NCI-H748 (cell line): ENCODE data around the gene TELO2.
"Not testable (repeated sequence)": the region's sequence is repeated elsewhere in the genome, so short reads cannot be mapped to it uniquely, and the experiment has no call there.

Source experiments
- DNase-seq: peaks from one replicate; lab custom pipeline; 2025; ENCODE audit not compliant: unreplicated experiment; lab: John Stamatoyannopoulos, UW

The TELO2 gene

DNA sequence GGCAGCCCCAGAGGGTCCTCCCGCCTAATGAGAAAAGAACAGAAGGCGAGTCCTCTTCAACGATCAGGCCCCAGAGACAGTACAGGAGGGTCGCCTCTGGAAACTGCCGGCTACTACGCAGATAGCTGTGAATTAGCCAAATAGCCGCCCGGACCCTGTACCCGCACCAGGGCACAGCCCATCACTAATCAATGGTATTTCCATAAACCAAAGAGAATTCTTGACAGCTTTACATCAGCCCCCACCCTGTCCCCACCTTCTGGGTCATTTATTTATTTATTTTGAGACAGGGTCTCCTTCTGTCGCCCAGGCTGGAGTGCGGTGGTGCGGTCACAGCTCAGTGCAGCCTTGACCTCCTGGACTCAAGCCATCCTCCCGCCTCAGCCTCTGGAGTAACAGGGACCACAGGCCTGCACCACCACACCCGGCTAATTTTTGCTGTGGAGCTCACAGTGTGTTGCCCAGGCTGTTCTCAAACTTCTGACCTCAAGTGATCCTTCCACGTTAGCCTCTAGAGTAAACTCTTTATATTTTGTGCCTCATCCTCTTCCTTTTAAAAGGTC lies 17.5 kb upstream of the TELO2 start:
- DNase-seq: no peak

DNA sequence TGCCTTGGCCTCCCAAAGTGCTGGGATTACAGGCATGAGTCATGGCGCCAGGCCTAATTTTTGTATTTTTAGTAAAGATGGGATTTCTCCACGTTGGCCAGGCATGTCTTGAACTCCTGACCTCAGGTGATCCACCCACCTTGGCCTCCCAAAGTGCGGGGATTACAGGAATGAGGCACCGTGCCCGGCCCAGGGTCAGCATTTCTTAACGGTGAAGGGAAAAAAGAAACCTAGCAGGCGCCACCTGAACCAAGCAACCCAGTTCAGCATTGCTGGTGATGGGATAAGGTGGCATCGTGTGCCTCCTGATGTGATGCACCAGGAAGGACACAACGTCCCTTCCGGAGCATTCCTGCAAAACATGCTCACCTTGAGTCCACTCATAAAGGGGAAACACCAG lies 16.1 kb upstream of the TELO2 start:
- no peak for DNase-seq

DNA sequence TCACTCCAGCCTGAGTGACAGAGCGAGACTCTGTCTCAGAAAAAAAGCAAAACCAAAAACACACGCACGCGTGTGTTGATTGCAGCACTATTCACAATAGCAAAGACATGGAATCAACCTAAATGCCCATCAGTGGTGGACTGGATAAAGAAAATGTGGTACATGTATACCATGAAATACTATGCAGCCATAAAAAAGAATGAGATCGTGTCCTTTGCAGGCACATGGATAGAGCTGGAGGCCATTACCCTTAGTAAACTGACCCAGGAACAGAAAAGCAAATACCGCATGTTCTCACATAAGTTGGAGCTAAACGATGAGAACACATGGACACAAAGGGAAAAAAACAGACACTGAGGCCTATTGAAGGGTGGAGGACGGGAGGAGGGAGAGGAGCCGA lies 14.2 kb upstream of the TELO2 start:
- not testable (repeated sequence) for DNase-seq

DNA sequence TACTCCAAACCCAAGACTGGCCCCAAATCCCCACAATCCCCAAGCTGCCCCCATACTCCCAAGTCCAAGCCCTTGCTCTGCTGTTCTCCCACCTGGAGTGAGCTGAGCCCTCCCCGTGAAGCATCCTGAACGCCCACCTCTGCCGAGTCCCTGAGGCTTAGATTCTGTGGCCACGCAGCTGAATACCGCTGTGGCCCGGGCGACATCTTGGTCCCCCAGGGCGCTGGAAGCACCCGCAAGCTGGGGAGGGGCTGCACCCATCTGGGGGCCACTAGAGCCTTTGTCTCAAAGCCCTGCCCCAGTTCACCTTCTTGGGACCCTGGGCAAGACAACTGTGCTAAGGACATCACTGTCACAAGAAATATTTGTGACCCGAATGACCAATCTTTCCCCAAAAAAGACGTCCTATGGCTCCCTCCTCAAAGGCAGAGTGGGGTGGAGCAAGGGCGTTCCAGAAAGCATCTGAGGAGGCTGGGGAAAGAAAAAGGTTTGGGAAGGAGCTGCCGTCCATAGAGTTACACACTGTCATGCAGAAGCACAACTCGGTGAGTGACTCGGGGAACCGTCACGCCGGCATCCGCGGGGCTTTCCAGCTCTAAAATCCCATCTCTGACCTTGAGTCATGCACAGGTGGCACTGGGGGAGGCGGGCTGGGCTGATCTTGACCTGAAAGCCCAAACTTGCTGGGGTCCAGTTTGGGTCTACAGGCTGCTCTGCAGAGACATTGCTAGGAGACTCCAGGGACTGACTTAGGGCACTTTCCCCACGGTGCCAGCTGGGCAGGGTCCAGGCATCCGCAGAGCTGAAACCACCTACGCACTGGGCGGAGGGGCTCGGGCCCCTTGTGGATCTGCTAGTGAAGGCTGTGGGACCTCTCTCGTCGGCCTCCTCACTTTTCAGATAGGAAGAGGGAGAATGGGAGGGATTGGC lies 11.0 kb upstream of the TELO2 start:
- no peak for DNase-seq

DNA sequence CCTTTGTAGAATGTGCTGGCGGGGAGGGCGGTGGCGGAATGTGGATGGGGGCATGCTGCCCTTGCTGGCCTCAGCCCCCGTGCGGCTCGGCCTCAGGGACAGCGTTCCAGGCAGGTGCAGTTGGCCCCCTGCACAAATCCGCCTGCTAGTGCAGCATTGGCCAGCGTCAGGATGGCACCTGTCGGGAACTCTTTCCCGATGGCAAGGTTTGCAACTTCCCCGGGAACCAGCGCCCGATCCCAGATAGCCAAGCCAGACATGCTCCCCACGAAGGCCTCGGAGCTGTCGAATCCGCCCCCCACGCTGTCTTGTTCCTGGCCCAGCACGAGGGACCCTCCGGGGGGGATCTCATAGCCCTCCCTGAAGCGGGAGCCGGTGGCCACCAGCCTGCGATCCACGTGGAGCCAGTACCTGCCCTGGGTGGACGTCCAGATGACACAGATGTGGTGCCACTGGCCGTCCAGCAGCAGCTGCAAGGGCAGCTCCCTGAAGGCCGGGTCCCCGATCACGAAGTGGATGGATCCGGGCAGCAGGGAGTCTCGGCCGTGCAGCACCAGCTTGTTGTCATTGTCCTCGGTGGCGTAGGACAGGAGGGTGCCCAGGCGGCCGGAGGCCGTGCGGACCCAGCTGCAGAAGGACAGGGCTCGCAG lies 7.2 kb upstream of the TELO2 start:
- DNase-seq: no peak

DNA sequence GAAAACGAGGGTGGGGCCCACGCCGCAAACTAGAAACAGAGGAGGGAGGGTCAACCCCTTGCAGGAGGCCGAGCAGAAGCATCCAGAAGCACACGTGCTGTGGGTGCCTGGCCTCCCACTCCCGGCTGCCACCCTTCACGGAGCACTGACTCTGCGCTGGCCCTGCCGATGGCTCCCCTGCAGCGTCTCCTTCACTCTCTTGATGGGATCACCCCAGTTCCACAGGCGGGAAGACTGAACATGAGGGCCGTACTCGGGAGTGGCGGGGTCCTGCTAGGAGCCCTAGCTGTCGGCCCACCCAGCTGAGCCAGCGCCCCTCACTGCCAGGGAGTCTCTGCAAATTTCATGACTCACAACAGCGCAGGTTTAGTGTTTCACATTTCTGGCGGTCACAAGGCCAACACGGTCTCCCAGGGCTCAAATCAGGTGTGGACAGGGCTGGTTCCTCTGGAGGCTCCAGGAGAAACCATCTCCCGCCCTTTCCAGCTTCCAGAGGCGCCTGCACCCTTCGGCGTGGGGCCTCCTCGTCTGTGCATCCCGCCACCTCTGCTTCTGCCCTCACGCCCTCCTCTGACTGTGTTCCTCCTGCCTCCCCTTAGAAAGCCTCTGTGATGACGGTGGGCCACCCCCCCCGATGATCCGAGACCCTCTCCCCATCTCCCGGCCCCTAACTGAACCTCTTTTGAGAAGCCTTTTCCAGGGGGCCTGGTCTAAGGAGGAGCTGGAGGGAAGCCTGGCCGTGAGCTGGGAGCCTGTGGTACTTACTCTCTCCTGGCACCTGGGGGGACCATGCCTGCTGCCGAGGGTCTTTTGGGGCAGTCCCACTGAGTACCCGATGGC lies 6.4 kb upstream of the TELO2 start:
- DNase-seq: no peak

DNA sequence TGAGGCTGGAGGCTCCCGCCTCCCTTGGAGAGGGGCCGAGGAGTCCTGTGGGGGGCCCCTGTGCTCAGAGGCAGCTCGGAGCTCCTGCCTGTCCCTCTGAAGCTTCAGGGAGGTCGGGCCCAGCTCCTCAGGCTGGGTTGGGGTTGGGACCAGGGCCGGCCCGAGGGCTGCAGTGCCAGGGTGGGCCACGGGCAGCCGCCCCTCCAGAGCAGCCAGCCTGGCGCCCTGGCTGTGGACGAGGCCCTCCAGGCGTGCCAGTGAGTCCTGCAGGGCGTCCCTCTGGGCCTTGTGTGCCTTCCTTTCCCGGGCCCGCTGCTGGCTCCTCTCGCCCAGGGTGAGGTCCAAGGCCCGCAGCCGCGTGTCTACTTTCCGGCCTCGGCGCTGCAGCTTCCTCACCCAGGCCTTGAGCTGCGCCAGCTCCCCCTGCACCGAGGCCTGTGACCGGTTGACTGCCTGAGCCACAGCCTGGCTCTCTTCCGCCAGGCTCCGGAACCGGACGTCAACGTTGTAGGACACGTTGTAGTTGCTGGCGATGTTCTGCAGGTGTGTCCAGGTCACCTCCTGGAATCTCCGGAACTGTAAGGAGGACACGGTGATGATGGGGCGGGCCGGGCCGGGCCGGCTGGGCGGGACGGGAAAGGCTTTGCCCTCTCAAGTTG lies 5.6 kb upstream of the TELO2 start:
- DNase-seq: no peak

DNA sequence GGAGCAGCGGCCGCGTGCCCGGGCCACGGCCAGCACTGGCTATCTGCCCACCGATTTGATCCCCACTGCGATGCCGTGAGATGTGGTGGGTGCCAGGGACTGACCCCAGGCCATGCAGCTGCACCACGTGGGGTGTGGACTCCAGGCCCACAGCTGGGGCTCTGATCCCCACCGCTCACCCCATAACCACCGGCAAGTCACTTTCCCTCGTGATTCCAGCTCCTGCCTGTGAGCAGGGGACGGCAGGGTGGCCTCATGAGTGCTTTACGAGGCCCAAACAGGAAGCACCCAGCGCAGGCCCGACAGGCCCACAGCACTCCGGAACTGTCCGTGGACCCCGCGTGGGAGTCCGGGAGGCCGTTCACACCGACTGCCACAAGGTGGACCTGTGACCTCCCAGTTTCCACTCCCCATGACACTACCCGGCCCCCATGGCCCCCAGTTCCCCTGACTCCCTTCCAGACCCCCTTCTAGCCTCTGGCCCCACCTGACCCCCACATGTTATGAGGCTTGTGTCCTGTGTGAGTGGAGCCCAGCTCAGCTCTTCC lies 5.0 kb upstream of the TELO2 start:
- no peak for DNase-seq

DNA sequence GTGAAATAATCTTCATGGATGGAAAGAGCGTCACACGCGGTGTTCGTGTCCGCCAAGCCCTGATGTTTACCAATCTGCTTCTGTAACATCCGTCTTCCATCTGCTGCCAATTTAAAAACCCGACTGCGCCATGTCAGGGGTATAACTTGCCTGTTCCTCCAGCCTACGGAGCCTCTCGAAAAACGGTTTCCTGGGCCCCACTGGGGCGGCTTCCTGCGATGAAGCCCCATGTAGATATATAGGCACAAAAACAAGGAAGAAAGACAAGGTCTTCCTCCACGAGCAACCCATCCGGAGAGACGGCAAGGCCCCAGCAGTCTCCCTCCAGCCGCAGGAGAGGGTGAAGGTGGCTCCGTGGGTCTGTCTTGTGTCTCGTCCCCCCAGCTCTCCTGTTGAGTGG lies 4.5 kb upstream of the TELO2 start, which contains the start of gene PTX4:
TSS of gene PTX4 (minus strand) at position 326 of the 400 bp plus-strand sequence. CDS start at position 291, 35 bp downstream.
- DNase-seq: no peak

DNA sequence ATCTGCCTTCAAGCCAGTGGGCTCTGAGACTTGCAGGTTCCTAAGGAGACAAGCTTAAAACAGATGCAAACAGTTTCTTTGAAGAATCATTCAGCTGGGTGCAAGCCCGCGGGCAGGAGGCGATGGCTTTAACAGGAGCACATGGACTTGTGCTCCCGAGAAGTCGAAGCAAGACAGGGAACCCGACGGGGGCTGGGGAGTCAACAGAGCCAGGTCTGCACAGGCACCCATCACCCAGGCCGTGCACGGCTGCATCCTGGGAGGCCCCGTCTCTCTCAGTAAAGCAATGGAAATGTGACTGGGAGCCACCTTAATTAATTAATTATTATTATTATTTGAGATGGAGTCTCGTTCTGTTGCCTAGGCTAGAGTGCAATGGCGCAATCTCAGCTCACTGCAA lies 4.1 kb upstream of the TELO2 start:
- DNase-seq: no peak

DNA sequence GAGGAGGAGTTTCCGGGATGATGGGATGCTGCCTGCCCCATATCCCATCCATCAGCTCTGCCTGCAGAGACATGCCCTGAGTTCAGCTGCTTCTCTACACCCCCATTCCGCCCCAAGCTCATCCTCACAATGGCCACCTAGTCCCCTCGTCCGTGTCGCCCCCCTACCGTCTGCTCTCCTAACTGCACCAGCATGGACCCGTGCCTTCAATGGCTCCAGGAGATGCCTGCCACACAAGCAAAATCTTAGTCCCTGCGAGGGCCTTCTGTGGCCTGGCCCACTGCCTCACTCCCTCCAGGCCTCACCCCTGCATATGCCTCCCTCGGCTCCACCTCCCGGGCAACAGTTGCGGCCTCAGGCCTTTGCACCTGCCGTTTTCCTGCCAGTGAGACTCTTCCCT lies 1.8 kb upstream of the TELO2 start:
- DNase-seq: no peak

DNA sequence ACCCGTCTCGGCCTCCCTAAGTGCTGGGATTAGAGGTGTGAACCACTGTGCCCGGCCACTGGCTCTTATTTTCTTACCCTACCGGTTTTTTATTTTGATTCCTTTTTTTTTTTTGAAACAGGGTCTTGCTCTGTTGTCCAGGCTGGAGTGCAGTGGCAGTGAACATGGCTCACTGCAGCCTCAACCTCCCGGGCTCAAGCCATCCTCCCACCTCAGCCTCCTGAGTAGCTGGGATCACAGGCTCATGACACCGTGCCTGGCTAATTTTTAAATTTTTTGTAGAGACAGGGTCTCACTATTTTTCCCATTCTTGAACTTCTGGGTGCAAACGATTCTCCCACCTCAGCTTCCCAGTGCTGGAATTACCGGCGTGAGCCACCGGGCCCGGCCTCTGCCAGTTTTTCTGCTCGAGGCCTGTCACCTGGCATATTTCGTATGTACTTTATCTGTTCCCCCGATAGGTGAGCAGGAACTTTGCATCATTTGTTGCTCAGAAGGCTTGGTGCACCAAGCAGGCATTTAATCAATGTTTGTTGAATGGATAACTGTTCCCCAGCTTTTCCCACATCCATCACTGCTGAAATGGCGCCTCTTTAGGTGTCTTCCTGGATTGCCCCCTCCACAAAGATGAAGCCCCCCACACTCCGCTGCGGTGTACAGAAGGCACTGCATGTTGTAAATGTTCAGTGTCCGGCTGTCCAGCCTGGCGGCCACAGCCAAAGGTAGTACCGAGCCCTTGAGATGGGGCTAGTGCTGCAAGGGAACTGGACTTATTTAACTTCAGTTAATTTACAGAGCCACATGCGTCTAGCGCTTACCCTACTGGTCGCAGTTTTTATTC lies 858 bp upstream of the TELO2 start:
- DNase-seq: no peak

DNA sequence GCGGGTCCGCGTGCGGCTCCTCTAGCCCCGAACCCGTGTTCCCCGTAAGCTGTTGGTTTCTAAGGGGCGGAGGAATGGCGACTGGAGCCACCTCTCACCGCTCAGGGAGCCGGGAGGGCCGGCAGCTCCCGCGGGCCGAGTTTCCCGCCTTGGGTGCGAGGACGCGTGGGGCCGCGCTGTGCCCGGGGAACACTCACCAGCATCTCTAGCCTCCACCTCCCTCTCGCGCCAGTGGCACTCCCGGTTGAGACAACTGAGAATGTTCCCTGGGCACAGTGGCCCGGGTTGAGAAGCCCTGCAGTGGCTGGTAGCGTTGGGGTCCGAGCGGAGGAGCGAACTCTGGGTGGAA lies 560 bp downstream of the TELO2 start:
- peak; percentile 29 for DNase-seq

DNA sequence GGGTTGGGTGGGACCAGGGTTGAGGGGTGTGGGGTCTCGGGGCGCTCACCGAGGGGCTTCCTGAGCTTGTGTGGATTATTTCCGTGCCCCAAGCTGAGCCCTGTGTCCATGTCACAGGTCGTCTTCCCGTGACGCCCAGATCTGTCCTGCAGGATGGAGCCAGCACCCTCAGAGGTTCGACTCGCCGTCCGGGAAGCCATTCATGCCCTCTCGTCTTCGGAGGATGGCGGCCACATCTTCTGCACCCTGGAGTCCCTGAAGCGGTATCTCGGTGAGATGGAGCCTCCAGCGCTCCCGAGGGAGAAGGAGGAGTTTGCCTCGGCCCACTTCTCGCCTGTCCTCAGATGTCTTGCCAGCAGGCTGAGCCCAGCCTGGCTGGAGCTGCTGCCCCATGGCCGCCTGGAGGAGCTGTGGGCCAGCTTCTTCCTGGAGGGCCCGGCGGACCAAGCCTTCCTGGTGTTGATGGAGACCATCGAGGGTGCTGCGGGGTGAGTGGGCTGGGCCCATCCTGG lies 1.0 kb downstream of the TELO2 start:
- DNase-seq: peak; percentile 13

DNA sequence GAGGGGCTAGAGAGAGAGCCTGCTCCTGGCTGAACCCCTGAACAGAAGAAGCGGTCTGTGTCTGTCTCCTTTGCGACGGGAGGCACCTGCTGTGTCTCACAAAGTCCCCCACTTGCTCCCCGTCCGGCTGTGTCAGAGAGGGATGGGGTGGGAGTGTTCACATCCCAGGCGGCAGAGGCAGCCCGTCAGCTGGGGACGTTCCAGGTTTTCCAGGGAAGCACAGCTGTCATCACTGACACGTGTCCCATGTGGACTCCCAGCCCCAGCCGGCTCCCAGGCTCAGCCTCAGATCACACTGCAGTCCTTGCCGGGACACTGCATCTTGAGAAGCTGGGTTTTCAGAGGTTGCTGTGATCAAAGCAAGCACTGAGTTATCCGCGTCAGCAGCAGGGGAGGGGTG lies 1.6 kb downstream of the TELO2 start:
- DNase-seq: no peak

DNA sequence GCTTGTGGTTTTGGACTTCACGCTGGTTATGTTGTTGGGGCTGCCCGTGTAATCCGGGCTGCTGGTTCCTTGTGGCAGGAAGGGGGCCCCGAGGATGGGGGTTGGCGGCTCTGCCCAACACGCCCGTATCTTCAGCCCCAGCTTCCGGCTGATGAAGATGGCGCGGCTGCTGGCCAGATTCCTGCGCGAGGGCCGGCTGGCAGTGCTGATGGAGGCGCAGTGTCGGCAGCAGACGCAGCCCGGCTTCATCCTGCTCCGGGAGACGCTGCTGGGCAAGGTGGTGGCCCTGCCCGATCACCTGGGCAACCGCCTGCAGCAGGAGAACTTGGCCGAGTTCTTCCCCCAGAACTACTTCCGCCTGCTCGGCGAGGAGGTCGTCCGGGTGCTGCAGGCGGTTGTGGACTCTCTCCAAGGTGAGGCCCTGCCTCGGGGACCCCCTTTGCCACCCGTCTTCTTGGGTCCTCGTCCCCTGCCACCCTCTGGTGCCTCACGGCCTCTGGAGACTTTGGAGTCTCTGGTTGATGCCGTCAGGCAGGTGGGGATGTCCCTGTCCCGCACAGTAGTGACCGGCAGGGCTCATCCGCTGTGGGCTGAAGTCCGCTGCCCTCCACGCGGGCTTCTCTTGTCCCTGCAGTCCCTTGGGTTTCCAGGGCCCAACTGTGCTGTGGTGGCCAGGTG lies 2.2 kb downstream of the TELO2 start:
- no peak for DNase-seq

DNA sequence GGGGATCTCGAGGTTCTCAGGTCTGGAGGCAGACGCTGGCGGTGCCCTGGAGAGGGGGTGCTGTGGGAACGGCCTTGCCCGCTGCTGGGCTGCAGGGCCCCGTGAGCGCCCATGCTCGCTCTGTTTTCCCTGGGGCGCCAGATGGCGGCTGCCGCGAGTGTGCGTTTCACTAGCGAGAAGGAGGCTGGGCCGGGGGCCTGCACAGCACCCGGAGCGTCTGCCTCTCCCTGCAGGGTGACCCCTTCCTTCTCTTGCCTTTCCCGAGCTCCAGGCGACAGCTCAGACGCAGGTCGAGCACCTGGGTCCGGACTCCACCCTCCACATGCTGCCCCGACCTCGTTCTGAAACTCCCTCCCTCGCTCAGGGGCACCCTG lies 2.7 kb downstream of the TELO2 start:
- no peak for DNase-seq

DNA sequence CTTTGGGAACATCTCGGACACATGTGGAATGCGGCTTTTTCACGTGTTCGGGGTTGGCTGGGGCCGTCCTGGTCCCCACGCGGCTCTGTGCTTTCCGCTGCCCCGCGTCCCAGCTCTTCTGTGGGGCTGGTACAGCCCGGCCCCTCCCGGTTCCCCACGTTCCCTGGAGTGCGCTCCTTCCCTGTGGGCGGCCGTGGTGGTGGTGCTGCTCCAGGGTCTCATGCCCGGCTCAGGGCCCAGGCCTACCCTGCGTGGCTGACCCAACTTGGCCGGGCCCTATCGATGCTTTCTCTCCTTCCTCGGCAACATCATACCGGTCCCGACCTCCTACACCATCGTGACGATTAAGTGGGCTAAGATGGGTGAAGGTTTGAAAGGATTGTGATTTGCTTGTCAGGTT lies 3.3 kb downstream of the TELO2 start:
- no peak for DNase-seq
